ENCODE measurements around the gene OARD1.

OARD1 gene

GRCh38 chr6:41098366-41098765 is 26.2 kb upstream of the OARD1 start:
- DNase-seq (ENCODE audit: extremely low spot score): no peak
- ChIA-PET CTCF (no interaction called here), POLR2A (no interaction called here)
- TF ChIP-seq LEF1 (IDR thresholded peaks at IDR 0.05; ENCODE audit: borderline replicate concordance): no peak

GRCh38 chr6:41097467-41098090 is 25.4 kb upstream of the OARD1 start:
- no peak for DNase-seq (ENCODE audit: extremely low spot score)
- TF ChIP-seq NFRKB (IDR thresholded peaks at IDR 0.05) (no peak), HDGF (IDR thresholded peaks at IDR 0.05; ENCODE audit: borderline replicate concordance) (no peak), ELF4 (IDR thresholded peaks at IDR 0.05) (no peak), FOXK2 (IDR thresholded peaks at IDR 0.05) (no peak), SUZ12 (IDR thresholded peaks at IDR 0.05) (no peak), CTBP1 (IDR thresholded peaks at IDR 0.05; ENCODE audit: borderline replicate concordance) (no peak)
- POLR2A ChIA-PET: no interaction called here

GRCh38 chr6:41093729-41094128 is 21.6 kb upstream of the OARD1 start:
- TF ChIP-seq ZNF384 (IDR thresholded peaks at IDR 0.05) (no peak), HDGF (IDR thresholded peaks at IDR 0.05; ENCODE audit: borderline replicate concordance) (no peak)
- POLR2A ChIA-PET: no interaction called here
- CTCF ChIA-PET: interaction anchor here (0.7 kb wide), 1 partner anchor 9 kb away, joined by 3 read pairs; no protein-coding TSS in a partner anchor
- no peak for DNase-seq (ENCODE audit: extremely low spot score)

More at GRCh38 chr6:41097467-41098090, 25.4 kb upstream of the OARD1 start:
- CTCF ChIA-PET: no interaction called here

DNA sequence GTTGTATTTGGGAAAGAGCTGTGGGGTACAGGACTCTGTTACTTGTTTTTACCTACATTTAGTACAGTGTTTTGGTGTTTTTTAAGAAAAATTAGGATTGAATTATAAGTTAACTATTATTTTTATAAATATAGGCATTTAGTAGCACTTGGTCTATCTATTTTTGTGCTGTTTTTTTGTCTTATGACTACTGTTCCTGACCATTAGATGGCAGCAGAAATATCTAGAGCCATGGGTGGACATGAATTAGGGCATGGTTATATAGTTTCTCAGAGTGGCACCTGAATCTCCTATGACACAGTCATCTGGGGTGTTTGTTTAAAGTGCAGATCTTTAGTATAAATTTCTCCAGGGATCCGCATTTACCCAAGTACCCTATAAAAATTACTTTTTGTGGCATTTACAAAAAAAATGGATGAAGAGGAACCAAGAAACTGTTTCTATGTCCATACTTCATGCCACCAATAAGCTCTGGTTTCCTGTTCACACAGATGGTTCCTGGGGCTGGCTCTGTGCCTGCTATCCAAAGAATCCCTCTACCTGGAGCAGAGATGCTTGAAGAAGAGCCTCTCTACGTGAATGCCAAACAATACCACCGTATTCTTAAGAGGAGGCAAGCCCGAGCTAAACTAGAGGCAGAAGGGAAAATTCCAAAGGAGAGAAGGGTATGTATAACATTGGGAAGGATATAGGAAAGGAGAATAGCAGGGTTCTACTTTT is 20.4 kb upstream of the OARD1 start:
- CTCF ChIA-PET: interaction anchor here (0.5 to 1.7 kb wide), 3 partner anchors 9 to 90 kb away, joined by 3 to 8 read pairs (median 4); no protein-coding TSS in a partner anchor
- POLR2A ChIA-PET: no interaction called here
- TF ChIP-seq HDGF (IDR thresholded peaks at IDR 0.05; ENCODE audit: borderline replicate concordance) (no peak), FOXK2 (IDR thresholded peaks at IDR 0.05) (no peak)
- DNase-seq (ENCODE audit: extremely low spot score): peak; percentile 15

GRCh38 chr6:41090841-41091761 is 18.9 kb upstream of the OARD1 start:
- ChIA-PET CTCF (interaction anchor here (0.6 to 1.1 kb wide), 3 partner anchors 13 to 33 kb away, joined by 3 to 4 read pairs (median 3); no protein-coding TSS in a partner anchor), POLR2A (no interaction called here)
- TF ChIP-seq TARDBP (IDR thresholded peaks at IDR 0.05) (no peak), LEF1 (IDR thresholded peaks at IDR 0.05; ENCODE audit: borderline replicate concordance) (no peak), FOXM1 (IDR thresholded peaks at IDR 0.05; ENCODE audit: borderline replicate concordance) (no peak), ARNT (IDR thresholded peaks at IDR 0.05) (no peak), HDGF (IDR thresholded peaks at IDR 0.05; ENCODE audit: borderline replicate concordance) (no peak), SUZ12 (IDR thresholded peaks at IDR 0.05) (no peak)
- DNase-seq (ENCODE audit: extremely low spot score): no peak

DNA sequence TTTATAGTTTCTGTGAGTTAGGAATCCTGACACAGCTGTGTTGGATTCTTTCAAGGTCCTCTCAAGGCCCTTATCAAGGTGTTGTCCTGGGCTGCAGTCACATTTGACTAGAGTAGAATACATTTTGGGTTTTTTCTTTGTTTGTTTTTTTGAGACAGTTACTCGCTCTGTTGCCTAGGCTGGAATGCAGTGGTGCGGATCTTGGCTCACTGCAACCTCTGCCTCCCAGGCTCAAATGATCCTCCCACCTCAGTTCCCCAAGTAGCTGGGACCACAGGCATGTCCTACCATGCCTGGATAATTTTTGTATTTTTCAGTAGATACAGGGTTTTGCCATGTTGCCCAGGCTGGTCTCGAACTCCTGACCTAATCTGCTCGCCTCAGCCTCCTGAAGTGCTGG is 16.3 kb upstream of the OARD1 start:
- ChIA-PET CTCF (no interaction called here), POLR2A (no interaction called here)
- DNase-seq (ENCODE audit: extremely low spot score): no peak
- TF ChIP-seq FOXA1 (IDR thresholded peaks at IDR 0.05) (no peak), TARDBP (IDR thresholded peaks at IDR 0.05) (no peak), CTBP1 (IDR thresholded peaks at IDR 0.05; ENCODE audit: borderline replicate concordance) (no peak), SP1 (IDR thresholded peaks at IDR 0.05) (no peak), ELF4 (IDR thresholded peaks at IDR 0.05) (no peak), HDGF (IDR thresholded peaks at IDR 0.05; ENCODE audit: borderline replicate concordance) (no peak), BHLHE40 (IDR thresholded peaks at IDR 0.05; ENCODE audit: borderline replicate concordance) (no peak), SUZ12 (IDR thresholded peaks at IDR 0.05) (no peak), ARNT (IDR thresholded peaks at IDR 0.05) (no peak), L3MBTL2 (conservative IDR thresholded peaks at IDR 0.05) (no peak), FOXK2 (IDR thresholded peaks at IDR 0.05) (no peak)
- TF ChIP-seq, protein P1, sequence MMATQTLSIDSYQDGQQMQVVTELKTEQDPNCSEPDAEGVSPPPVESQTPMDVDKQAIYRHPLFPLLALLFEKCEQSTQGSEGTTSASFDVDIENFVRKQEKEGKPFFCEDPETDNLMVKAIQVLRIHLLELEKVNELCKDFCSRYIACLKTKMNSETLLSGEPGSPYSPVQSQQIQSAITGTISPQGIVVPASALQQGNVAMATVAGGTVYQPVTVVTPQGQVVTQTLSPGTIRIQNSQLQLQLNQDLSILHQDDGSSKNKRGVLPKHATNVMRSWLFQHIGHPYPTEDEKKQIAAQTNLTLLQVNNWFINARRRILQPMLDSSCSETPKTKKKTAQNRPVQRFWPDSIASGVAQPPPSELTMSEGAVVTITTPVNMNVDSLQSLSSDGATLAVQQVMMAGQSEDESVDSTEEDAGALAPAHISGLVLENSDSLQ (IDR thresholded peaks at IDR 0.05): no peak

DNA sequence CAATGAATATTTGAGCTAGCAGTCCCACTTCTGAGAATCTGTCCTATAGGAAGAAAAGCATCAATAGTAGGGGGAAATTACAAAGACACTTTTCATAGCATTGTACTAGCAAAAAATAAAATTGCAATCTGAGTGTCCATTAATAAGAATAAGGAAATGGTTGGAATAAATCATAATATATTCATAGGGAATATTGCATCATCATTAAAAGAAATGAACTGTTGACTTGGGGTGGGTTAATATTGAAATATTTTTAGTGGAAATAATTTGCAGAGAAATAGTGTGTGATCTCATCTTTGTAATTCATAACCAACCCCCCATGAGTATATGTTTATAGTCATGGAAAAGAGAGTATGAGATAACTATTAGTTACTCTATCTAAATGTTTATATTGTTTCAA is 13.0 kb upstream of the OARD1 start:
- TF ChIP-seq ELF4 (IDR thresholded peaks at IDR 0.05): no peak
- TF ChIP-seq CTBP1 (IDR thresholded peaks at IDR 0.05; ENCODE audit: borderline replicate concordance): no peak
- no peak for TF ChIP-seq ARNT (IDR thresholded peaks at IDR 0.05)
- no peak for TF ChIP-seq HDGF (IDR thresholded peaks at IDR 0.05; ENCODE audit: borderline replicate concordance)
- TF ChIP-seq SUZ12 (IDR thresholded peaks at IDR 0.05): no peak
- no peak for TF ChIP-seq TARDBP (IDR thresholded peaks at IDR 0.05)
- TF ChIP-seq FOXM1 (IDR thresholded peaks at IDR 0.05; ENCODE audit: borderline replicate concordance): no peak
- TF ChIP-seq, protein P1 (IDR thresholded peaks at IDR 0.05): no peak
- TF ChIP-seq BHLHE40 (IDR thresholded peaks at IDR 0.05; ENCODE audit: borderline replicate concordance): no peak
- TF ChIP-seq NFRKB (IDR thresholded peaks at IDR 0.05): no peak
- no peak for TF ChIP-seq SP1 (IDR thresholded peaks at IDR 0.05)
- TF ChIP-seq FOXA1 (IDR thresholded peaks at IDR 0.05): no peak
- TF ChIP-seq FOXK2 (IDR thresholded peaks at IDR 0.05): no peak
- no peak for TF ChIP-seq L3MBTL2 (conservative IDR thresholded peaks at IDR 0.05)
- no peak for TF ChIP-seq ZNF384 (IDR thresholded peaks at IDR 0.05)
- TF ChIP-seq LEF1 (IDR thresholded peaks at IDR 0.05; ENCODE audit: borderline replicate concordance): no peak
- DNase-seq (ENCODE audit: extremely low spot score): no peak
- POLR2A ChIA-PET: no interaction called here
- CTCF ChIA-PET: interaction anchor here (0.6 kb wide), 1 partner anchor 9 kb away, joined by 3 read pairs; no protein-coding TSS in a partner anchor
